Activated CD4-positive, alpha-beta T cell treated with anti-CD3 and anti-CD28 coated beads for 1 hour (primary cell): ENCODE data around the gene KIAA0825.

ENCODE experiments used
- DNase-seq: peaks from one replicate; pipeline ENCODE4 v3.0.0-alpha.2; 2020

Gene KIAA0825

GRCh38 chr5:94571415-94571814 lies 47.0 kb downstream of the KIAA0825 start:
- DNase-seq = no peak

GRCh38 chr5:94564812-94565211 lies 53.6 kb downstream of the KIAA0825 start:
- DNase-seq = no peak

- DNase-seq = no peak
These were observed 56.0 kb downstream of the KIAA0825 start for GRCh38 chr5:94562327-94562971.

- DNase-seq = no peak
These were observed 60.4 kb downstream of the KIAA0825 start for GRCh38 chr5:94558028-94558427.

- DNase-seq = no peak
These were observed 66.5 kb downstream of the KIAA0825 start for GRCh38 chr5:94551858-94552257.

- DNase-seq = no peak
These were observed 72.4 kb downstream of the KIAA0825 start for GRCh38 chr5:94545870-94546625.

- no peak for DNase-seq
These were observed 73.4 kb downstream of the KIAA0825 start for GRCh38 chr5:94544875-94545547.

GRCh38 chr5:94544031-94544650 lies 74.3 kb downstream of the KIAA0825 start:
- DNase-seq = no peak

GRCh38 chr5:94540856-94541494 lies 77.4 kb downstream of the KIAA0825 start:
- DNase-seq = no peak

GRCh38 chr5:94538260-94538659 lies 80.1 kb downstream of the KIAA0825 start:
- DNase-seq = no peak

- no peak for DNase-seq
These were observed 91.7 kb downstream of the KIAA0825 start for GRCh38 chr5:94526706-94527105.

GRCh38 chr5:94524841-94525697 lies 93.3 kb downstream of the KIAA0825 start:
- no peak for DNase-seq

GRCh38 chr5:94523018-94523417 lies 95.4 kb downstream of the KIAA0825 start:
- DNase-seq = no peak

- no peak for DNase-seq
These were observed 96.3 kb downstream of the KIAA0825 start for GRCh38 chr5:94522117-94522516.

GRCh38 chr5:94517490-94518488 lies 100.6 kb downstream of the KIAA0825 start:
- DNase-seq = no peak

GRCh38 chr5:94516148-94516547 lies 102.3 kb downstream of the KIAA0825 start:
- no peak for DNase-seq

- no peak for DNase-seq
These were observed 109.8 kb downstream of the KIAA0825 start for GRCh38 chr5:94508461-94509148.

GRCh38 chr5:94505327-94506068 lies 112.9 kb downstream of the KIAA0825 start:
- no peak for DNase-seq

GRCh38 chr5:94503677-94504076 lies 114.7 kb downstream of the KIAA0825 start:
- DNase-seq = no peak
